Hepatocyte (in vitro differentiated cells): Measurements from ENCODE around the gene SYCE3.

Source experiments
- EZH2 ChIP-seq: fragments of 200-600 bp; sonication (generic); IDR thresholded peaks from 2 replicates; pipeline ENCODE4 v1.6.1; 2016; ENCODE audit warnings: antibody characterized with exemption, mild to moderate bottlenecking, borderline replicate concordance
- TF ChIP-seq, protein P1 (sequence below): fragments of 200-600 bp; sonication (generic); IDR thresholded peaks from 2 replicates; pipeline ENCODE4 v1.5.1; 2016; ENCODE audit warnings: antibody characterized with exemption, mild to moderate bottlenecking; ENCODE audit not compliant: poor library complexity

DNA sequence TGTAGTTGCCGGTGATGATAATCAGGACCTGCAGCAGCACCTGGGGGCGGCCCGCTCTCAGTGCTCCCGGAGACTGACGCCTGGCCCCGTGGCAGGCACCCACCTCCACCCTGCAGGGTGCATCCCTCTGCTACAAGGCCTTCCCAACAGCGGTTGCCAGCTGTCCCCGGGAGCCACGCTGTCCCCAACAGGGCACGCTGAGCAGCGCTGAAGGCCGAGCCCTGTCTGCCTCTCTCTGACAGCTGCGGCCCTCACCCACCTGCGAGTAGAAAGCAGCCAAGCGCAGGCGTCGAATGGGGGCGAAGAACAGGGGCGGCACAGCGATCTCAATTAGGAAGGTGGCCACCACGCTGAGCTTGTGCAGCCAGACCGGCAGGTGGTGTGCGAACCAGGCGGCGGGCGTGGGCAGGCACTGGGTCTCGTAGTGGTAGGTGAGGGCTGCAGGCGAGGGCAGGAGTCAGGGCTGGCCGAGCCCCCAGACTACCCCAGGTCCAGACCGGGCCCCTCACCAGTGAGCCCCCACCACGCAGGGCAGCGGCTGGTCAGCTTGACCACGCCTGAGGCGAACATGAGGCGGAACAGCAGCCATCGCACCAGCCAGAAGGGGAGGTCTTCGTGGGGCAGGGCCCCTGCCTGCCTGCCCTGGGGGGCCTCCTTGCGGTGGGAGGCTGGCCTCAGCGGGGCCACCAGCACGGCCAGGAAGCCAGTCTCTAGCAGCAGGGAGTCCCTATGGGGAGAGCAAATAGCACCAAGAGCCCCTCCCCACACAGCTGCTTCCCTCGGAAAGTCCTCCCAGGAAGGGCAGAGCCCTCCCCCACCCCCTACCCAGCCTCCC, 56.7 kb downstream of the SYCE3 start:
- TF ChIP-seq, protein P1, sequence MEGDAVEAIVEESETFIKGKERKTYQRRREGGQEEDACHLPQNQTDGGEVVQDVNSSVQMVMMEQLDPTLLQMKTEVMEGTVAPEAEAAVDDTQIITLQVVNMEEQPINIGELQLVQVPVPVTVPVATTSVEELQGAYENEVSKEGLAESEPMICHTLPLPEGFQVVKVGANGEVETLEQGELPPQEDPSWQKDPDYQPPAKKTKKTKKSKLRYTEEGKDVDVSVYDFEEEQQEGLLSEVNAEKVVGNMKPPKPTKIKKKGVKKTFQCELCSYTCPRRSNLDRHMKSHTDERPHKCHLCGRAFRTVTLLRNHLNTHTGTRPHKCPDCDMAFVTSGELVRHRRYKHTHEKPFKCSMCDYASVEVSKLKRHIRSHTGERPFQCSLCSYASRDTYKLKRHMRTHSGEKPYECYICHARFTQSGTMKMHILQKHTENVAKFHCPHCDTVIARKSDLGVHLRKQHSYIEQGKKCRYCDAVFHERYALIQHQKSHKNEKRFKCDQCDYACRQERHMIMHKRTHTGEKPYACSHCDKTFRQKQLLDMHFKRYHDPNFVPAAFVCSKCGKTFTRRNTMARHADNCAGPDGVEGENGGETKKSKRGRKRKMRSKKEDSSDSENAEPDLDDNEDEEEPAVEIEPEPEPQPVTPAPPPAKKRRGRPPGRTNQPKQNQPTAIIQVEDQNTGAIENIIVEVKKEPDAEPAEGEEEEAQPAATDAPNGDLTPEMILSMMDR, result no peak
- no peak for TF ChIP-seq EZH2
